ENCODE results near the gene ASXL3.

DNA sequence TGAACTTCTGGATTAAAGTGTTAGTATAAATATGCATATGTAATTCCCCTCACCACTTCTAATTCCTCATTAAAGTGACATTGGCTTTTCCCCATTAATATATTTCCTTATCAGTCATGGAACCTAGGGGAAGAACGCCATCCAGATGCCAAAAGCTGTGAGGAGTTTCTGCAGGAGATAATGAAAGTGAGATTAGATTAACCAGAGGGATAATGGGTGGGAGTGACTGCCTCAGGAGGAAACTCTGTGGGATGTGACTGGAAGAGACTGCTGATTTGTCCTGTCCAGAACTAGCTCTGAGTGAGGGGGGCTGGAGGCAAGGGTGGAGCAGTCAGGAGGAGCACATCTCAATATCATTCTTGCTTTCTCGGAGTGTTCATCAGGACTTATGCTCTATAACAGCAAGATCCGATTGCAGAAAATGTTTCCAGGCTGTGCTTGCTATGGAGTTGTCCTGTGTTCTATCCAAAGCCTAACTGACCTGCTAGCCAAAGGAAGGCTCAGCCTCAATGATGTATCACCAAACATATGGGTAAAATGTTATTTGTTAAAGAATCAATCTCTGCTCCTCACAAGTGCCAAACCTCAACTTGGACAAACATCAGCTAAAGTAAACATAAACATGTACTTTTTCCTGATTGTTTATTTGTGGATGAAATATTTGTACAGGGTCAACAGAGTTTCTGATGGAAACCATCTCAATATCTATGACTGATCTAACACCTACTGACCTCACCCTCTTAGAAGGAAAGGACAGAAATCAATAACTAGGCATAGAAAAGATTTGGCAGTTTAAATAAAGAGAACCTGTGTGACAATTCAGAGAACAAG lies 118.5 kb downstream of the ASXL3 start:
- TF ChIP-seq, protein P1, sequence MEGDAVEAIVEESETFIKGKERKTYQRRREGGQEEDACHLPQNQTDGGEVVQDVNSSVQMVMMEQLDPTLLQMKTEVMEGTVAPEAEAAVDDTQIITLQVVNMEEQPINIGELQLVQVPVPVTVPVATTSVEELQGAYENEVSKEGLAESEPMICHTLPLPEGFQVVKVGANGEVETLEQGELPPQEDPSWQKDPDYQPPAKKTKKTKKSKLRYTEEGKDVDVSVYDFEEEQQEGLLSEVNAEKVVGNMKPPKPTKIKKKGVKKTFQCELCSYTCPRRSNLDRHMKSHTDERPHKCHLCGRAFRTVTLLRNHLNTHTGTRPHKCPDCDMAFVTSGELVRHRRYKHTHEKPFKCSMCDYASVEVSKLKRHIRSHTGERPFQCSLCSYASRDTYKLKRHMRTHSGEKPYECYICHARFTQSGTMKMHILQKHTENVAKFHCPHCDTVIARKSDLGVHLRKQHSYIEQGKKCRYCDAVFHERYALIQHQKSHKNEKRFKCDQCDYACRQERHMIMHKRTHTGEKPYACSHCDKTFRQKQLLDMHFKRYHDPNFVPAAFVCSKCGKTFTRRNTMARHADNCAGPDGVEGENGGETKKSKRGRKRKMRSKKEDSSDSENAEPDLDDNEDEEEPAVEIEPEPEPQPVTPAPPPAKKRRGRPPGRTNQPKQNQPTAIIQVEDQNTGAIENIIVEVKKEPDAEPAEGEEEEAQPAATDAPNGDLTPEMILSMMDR (IDR thresholded peaks at IDR 0.05), result no peak
- TF ChIP-seq POLR2A (IDR thresholded peaks at IDR 0.05) (no peak), EP300 (IDR thresholded peaks at IDR 0.05) (no peak)

All from gastroesophageal sphincter (tissue), 3 donors.